Neuronal stem cell (in vitro differentiated cells): ENCODE results near the gene TMEM164.

Experiments used
- DNase-seq: peaks from one replicate; pipeline ENCODE4 v3.0.0-alpha.2; 2013; ENCODE audit warnings: low spot score
- H2AFZ ChIP-seq: one replicate; pipeline ENCODE4 v1.6.1; 2013; ENCODE audit warnings: mild to moderate bottlenecking, low read length, inconsistent platforms
- H2AK5ac ChIP-seq: 2 replicates; pipeline ENCODE4 v1.6.1; 2013; ENCODE audit warnings: low read depth, mild to moderate bottlenecking, inconsistent platforms, low read length, moderate library complexity, mixed read lengths
- H2BK120ac ChIP-seq: 2 replicates; pipeline ENCODE4 v1.6.1; 2013; ENCODE audit warnings: low read depth, mild to moderate bottlenecking, inconsistent platforms, low read length, moderate library complexity, mixed read lengths
- H2BK12ac ChIP-seq: one replicate; pipeline ENCODE4 v1.6.1; 2013; ENCODE audit warnings: low read length, inconsistent platforms
- H2BK15ac ChIP-seq: 2 replicates; pipeline ENCODE4 v1.6.1; 2013; ENCODE audit warnings: mild to moderate bottlenecking, low read length, inconsistent platforms, mixed read lengths
- H2BK5ac ChIP-seq: one replicate; pipeline ENCODE4 v1.6.1; 2013; ENCODE audit warnings: inconsistent platforms, mild to moderate bottlenecking, low read length, moderate library complexity
- H3K14ac ChIP-seq: one replicate; pipeline ENCODE4 v1.6.1; 2013; ENCODE audit warnings: low read length, inconsistent platforms
- H3K18ac ChIP-seq: 2 replicates; pipeline ENCODE4 v1.6.1; 2013; ENCODE audit warnings: low read length, inconsistent platforms
- H3K23ac ChIP-seq: 2 replicates; pipeline ENCODE4 v1.6.1; 2013; ENCODE audit warnings: low read depth, mild to moderate bottlenecking, mixed read lengths, low read length, inconsistent platforms; ENCODE audit not compliant: poor library complexity
- H3K27ac ChIP-seq: replicated peaks from 3 replicates; pipeline ENCODE4 v1.5.1; 2013; ENCODE audit warnings: low read length, inconsistent platforms
- H3K27me3 ChIP-seq, 3 experiments: 2 replicates each; pipeline ENCODE4 v1.6.1; 2013; ENCODE audit warnings: low read length in 3 of 3, mild to moderate bottlenecking in 2 of 3, inconsistent platforms in 1 of 3, low read depth in 1 of 3, mixed read lengths in 1 of 3, moderate library complexity in 1 of 3; ENCODE audit not compliant: control insufficient read depth in 3 of 3, insufficient read depth in 3 of 3
- H3K36me3 ChIP-seq, 2 donors: replicated peaks in 1 of 2; 2 replicates each; pipeline ENCODE4 v1.6.1; 2013; ENCODE audit warnings: low read length in 2 of 2; ENCODE audit not compliant: control insufficient read depth in 2 of 2, insufficient read depth in 2 of 2
- H3K4ac ChIP-seq: 2 replicates; pipeline ENCODE4 v1.6.1; 2013; ENCODE audit warnings: inconsistent platforms, mild to moderate bottlenecking, low read length, moderate library complexity
- H3K4me1 ChIP-seq, 2 donors: 1 replicate in 1 of 2; 2 replicates in 1 of 2; pipeline ENCODE4 v1.6.1; 2013; ENCODE audit warnings: low read length in 2 of 2, low read depth in 1 of 2; ENCODE audit not compliant: control insufficient read depth in 2 of 2, insufficient read depth in 1 of 2
- H3K4me2 ChIP-seq: one replicate; pipeline ENCODE4 v1.6.1; 2013; ENCODE audit warnings: mild to moderate bottlenecking, low read length, inconsistent platforms; ENCODE audit not compliant: insufficient read depth, poor library complexity, severe bottlenecking
- H3K4me3 ChIP-seq, 2 donors: 2 replicates each; pipeline ENCODE4 v1.5.1; 2013; ENCODE audit warnings: low read length in 2 of 2, mild to moderate bottlenecking in 2 of 2, inconsistent platforms in 1 of 2, moderate library complexity in 1 of 2
- H3K79me1 ChIP-seq: one replicate; pipeline ENCODE4 v1.6.1; 2013; ENCODE audit warnings: low read depth, mild to moderate bottlenecking, inconsistent platforms, low read length, moderate library complexity
- H3K9ac ChIP-seq: one replicate; pipeline ENCODE4 v1.6.1; 2013; ENCODE audit warnings: mild to moderate bottlenecking, low read depth, low read length, inconsistent platforms; ENCODE audit not compliant: poor library complexity
- H3K9me3 ChIP-seq, 2 donors: replicated peaks in 1 of 2; 2 replicates each; pipeline versions ENCODE3 to v1.6.1; 2013; ENCODE audit warnings: low read length in 2 of 2, mild to moderate bottlenecking in 2 of 2, inconsistent platforms in 1 of 2, low read depth in 1 of 2, mixed read lengths in 1 of 2, moderate library complexity in 1 of 2; ENCODE audit not compliant: control insufficient read depth in 2 of 2, insufficient read depth in 1 of 2
- H4K8ac ChIP-seq: one replicate; pipeline ENCODE4 v1.6.1; 2013; ENCODE audit warnings: low read depth, mild to moderate bottlenecking, inconsistent platforms, low read length, moderate library complexity
- H4K91ac ChIP-seq: one replicate; pipeline ENCODE4 v1.6.1; 2013; ENCODE audit warnings: low read length, low read depth, mild to moderate bottlenecking, inconsistent platforms; ENCODE audit not compliant: poor library complexity
- WGBS, 2 donors: extraction: QIAGEN DNeasy Blood & Tissue Kit; methylation state at CpG; one replicate each; pipeline ENCODE4 v1.1.7; 2013; ENCODE audit warnings: missing lambda C conversion rate in 2 of 2, mixed read lengths in 1 of 2; ENCODE audit not compliant: insufficient read length in 2 of 2, insufficient replicate concordance in 1 of 2; ENCODE audit errors: extremely low coverage in 2 of 2; 5-methylcytosine and 5-hydroxymethylcytosine counted together

The TMEM164 gene

DNA sequence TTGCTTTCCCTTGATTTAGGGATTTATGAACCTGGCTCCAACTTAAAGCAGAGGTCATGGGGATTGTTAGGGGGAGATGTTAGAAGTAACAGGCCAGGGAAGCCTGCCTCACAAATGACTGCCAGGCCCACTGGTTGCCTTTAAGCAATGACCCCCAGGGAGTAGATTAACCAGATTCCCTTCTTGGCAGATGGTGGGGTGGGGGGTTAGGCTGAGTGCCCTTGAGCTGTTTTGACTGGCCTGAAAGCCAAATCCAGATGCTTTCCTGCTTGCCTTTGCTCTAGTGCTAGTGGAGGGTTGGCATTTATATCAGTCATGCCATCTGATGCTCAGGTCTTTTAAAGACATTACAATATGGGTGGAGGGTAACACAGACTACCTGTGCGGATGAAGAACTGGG lies 128.1 kb downstream of the TMEM164 start:
- no peak overlapping the region for H2BK5ac ChIP-seq
- H2BK120ac ChIP-seq = no peak overlapping the region
- no peak overlapping the region for H2BK12ac ChIP-seq
- H3K4me1 ChIP-seq = peaks cover 0 to 2% of the 10 kb centered on the region in 2 donors
- H3K36me3 ChIP-seq = no peaks in the 10 kb centered on the region
- no peak for DNase-seq
- WGBS, 2 donors = no CpG with 5 or more reads among the region's 1 CpG
- no peaks in the 10 kb centered on the region for H3K9me3 ChIP-seq
- no peak overlapping the region for H4K8ac ChIP-seq
- H3K23ac ChIP-seq = no peak overlapping the region
- no peak overlapping the region for H3K9ac ChIP-seq
- H2BK15ac ChIP-seq = no peak overlapping the region
- H3K14ac ChIP-seq = no peak overlapping the region
- no peaks in the 10 kb centered on the region for H3K79me1 ChIP-seq
- H3K4me2 ChIP-seq = no peak overlapping the region
- H3K18ac ChIP-seq = no peak overlapping the region
- no peak overlapping the region for H3K4ac ChIP-seq
- no peak overlapping the region for H3K27ac ChIP-seq
- H2AFZ ChIP-seq = no peak overlapping the region
- no peaks in the 10 kb centered on the region for H3K27me3 ChIP-seq
- H2AK5ac ChIP-seq = no peak overlapping the region
- H4K91ac ChIP-seq = no peak overlapping the region
- no peak overlapping the region for H3K4me3 ChIP-seq

DNA sequence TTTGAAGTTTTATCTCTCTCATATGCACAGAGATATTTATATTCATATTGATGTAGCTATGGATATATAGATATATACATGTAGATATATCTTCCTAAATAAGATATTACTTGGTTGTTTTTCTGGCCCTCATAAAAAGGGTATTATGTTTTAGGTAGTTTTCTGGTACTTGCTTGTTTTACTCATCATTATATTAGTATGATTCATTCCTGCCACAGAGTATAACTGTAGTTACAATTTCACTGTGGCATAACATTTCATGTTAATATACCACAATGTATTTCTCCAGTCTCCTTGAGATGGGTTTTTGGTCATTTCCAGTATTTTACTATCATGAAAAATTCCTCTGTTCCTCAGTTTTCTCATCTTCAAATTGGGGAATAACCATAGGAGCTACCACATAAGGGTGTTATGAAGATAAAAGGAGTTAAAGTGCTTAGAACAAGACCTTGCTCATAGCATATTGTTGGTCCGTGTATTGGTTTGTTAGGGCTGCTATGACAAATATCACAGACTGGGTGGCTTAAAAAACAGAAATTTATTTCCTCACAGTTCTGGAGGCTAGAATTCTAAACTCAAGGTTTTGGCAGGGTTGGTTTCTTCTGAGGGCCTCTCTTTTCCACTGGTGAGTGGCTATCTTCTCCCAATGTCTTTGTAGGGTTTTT lies 129.7 kb downstream of the TMEM164 start:
- Histone ChIP-seq H2BK5ac (no peak overlapping the region), H3K4me3 (no peak overlapping the region), H3K9ac (no peak overlapping the region), H3K4me2 (no peak overlapping the region), H2BK12ac (no peak overlapping the region), H4K91ac (no peak overlapping the region), H3K27me3 (no peaks in the 10 kb centered on the region), H2AFZ (no peak overlapping the region), H3K4me1 (no peaks in the 10 kb centered on the region), H3K36me3 (no peaks in the 10 kb centered on the region), H3K14ac (no peak overlapping the region), H3K79me1 (no peaks in the 10 kb centered on the region), H2AK5ac (no peak overlapping the region), H4K8ac (no peak overlapping the region), H3K23ac (no peak overlapping the region), H2BK120ac (no peak overlapping the region), H3K18ac (no peak overlapping the region), H3K4ac (no peak overlapping the region), H3K27ac (no peak overlapping the region), H2BK15ac (no peak overlapping the region), H3K9me3 (no peaks in the 10 kb centered on the region)
- no CpG with 5 or more reads among the region's 1 CpG for WGBS, 2 donors
- DNase-seq = no peak

DNA sequence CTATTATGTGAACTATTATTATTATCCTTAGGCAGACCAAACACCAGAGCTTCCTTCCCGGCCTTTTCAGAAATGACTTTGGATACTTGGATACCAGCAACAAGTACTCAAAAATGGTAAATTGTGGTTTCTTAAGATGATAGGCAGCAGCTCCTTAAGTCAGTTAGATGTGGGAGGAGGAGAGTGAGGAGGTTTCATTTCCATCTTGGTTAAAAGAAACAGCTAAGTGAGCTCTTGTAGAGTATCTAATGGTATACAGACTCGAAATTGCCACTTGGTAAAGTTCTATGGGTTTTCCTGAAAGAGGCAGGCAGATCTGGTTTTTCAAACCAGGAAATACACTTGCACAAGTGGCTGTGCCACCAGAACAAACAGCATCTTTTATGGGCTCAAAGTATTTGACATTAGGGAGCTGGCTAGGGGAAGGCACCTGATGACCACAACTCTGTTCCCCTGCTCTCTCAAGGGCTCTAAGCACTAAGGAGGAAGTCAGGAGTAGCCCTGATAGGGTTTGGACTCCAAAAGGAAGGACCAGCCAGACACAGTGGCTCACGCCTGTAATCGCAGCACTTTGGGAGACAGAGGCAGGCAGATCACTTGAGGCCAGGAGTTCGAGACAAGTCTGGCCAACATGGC lies 130.9 kb downstream of the TMEM164 start:
- H2AK5ac ChIP-seq = no peak overlapping the region
- H3K79me1 ChIP-seq = no peaks in the 10 kb centered on the region
- H3K27ac ChIP-seq = no peak overlapping the region
- no peak overlapping the region for H4K8ac ChIP-seq
- no peak for DNase-seq
- no peaks in the 10 kb centered on the region for H3K36me3 ChIP-seq
- no peak overlapping the region for H2BK120ac ChIP-seq
- no peak overlapping the region for H3K9ac ChIP-seq
- no peak overlapping the region for H2BK12ac ChIP-seq
- no peaks in the 10 kb centered on the region for H3K9me3 ChIP-seq
- no peak overlapping the region for H3K4ac ChIP-seq
- H4K91ac ChIP-seq = no peak overlapping the region
- H3K14ac ChIP-seq = no peak overlapping the region
- no peak overlapping the region for H2BK15ac ChIP-seq
- H2BK5ac ChIP-seq = no peak overlapping the region
- H3K27me3 ChIP-seq = no peaks in the 10 kb centered on the region
- no peak overlapping the region for H3K18ac ChIP-seq
- H2AFZ ChIP-seq = no peak overlapping the region
- no peaks in the 10 kb centered on the region for H3K4me1 ChIP-seq
- no peak overlapping the region for H3K23ac ChIP-seq
- H3K4me2 ChIP-seq = no peak overlapping the region
- H3K4me3 ChIP-seq = no peak overlapping the region
- WGBS, 2 donors = no CpG with 5 or more reads among the region's 5 CpGs

DNA sequence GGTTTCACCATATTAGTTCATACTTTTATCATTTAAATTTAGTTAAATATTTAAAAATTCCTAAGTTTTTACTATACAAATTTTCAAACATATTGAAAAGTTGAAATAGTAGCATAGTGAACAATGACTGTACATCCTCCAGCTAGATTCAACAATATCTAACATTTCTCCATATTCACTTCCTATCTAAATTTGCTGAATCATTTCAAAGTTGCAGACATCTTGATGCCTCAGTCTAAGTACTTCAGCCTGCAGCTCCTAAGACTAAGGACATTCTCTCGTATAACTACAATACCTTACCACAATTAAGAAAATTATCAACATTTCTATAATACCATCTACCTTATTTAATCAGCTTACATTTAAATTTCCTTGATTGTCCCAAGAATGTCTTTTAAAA lies 132.7 kb downstream of the TMEM164 start:
- no peak for DNase-seq
- H4K91ac ChIP-seq = no peak overlapping the region
- no peak overlapping the region for H3K23ac ChIP-seq
- no peak overlapping the region for H2BK120ac ChIP-seq
- no peak overlapping the region for H2AFZ ChIP-seq
- H3K4ac ChIP-seq = no peak overlapping the region
- H3K9ac ChIP-seq = no peak overlapping the region
- H2BK5ac ChIP-seq = no peak overlapping the region
- no peak overlapping the region for H3K18ac ChIP-seq
- H2AK5ac ChIP-seq = no peak overlapping the region
- WGBS, 2 donors = 100% methylated on average over 1 of the region's 1 CpG; no CpG with 5 or more reads in 1 of the 2 donors
- H3K4me1 ChIP-seq = no peaks in the 10 kb centered on the region
- no peaks in the 10 kb centered on the region for H3K27me3 ChIP-seq
- H3K9me3 ChIP-seq = no peaks in the 10 kb centered on the region
- no peak overlapping the region for H3K27ac ChIP-seq
- H3K4me3 ChIP-seq = no peak overlapping the region
- no peaks in the 10 kb centered on the region for H3K36me3 ChIP-seq
- H4K8ac ChIP-seq = no peak overlapping the region
- no peak overlapping the region for H2BK12ac ChIP-seq
- H3K14ac ChIP-seq = no peak overlapping the region
- no peak overlapping the region for H3K4me2 ChIP-seq
- H3K79me1 ChIP-seq = no peaks in the 10 kb centered on the region
- H2BK15ac ChIP-seq = no peak overlapping the region
